ENCODE results near the gene PRSS2.

PRSS2 gene

DNA sequence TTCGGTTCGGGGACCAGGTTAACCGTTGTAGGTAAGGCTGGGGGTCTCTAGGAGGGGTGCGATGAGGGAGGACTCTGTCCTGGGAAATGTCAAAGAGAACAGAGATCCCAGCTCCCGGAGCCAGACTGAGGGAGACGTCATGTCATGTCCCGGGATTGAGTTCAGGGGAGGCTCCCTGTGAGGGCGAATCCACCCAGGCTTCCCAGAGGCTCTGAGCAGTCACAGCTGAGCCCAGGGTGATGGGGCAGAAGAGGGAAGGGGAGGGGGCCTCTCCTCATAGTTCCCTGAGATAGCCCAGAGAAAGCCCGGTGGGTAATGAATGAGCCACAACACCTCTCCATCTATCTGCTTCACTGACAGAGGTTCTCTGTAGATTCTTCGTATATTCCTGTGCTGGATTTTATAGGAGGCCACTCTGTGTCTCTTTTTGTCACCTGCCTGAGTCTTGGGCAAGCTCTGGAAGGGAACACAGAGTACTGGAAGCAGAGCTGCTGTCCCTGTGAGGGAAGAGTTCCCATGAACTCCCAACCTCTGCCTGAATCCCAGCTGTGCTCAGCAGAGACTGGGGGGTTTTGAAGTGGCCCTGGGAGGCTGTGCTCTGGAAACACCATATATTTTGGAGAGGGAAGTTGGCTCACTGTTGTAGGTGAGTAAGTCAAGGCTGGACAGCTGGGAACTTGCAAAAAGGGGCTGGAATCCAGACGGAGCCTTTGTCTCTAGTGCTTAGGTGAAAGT lies 16.4 kb downstream of the PRSS2 start:
- DNase-seq (ENCODE audit: low read depth) = no peak

DNA sequence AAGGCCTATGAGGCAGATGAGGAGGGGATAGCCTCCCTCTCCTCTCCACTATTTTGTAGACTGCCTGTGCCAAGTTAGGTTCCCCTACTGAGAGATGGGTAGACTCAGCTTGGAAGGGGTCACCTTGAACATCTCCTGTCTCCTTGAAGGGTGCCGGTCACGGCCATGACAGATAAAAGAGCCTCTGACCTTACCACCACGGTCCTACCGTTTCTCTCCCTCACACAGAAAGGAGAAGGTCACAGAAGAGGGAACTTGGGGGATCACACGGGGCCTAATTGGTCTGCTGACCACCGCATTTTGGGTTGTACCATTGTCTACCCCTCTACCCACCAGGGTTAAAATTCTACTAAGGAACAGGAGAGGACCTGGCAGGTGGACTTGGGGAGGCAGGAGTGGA lies 17.0 kb downstream of the PRSS2 start:
- no peak for DNase-seq (ENCODE audit: low read depth)

- no peak for DNase-seq (ENCODE audit: low read depth)
Measured at GRCh38 chr7:142788303-142789289, 17.8 kb downstream of the PRSS2 start.

DNA sequence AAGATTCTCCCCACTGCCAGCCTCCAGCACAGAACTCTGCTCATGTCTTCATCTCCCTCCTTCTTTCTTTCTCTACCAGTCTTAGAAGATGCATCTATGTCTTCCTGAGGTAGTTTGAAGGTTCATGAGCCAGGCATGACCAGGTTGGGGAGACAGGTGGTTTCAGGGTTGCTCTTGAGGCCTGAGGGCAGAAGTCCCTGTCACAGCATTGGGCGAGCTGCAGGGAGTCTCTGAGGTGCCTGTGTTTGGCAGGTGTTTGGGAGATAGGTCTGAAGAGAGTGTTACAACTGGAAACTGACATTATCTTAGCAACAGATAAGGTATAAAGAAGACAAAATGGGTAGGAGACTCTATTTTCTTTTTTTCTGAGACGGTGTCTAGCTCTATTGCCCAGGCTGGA lies 18.7 kb downstream of the PRSS2 start:
- no peak for DNase-seq (ENCODE audit: low read depth)

- no peak for DNase-seq (ENCODE audit: low read depth)
Measured at GRCh38 chr7:142790056-142790455, 19.3 kb downstream of the PRSS2 start.

DNA sequence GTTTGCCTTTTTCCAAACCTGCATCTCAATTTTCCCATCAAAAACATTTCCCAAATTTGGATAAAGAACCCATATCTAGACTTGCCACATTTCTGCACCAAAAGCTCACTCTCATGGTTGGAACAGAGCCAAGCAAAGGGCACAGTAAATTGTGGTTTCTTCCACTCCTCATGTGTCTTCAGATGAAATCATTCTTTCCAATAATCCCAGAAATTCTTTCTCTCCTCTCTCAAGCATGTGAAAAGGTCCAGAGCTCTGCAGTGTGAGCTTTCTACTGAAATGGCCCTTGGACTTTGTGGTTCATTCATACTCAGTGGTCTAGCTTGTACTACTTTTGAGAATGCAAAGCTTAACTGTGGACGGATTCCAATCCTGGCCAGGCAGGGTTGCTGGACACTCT lies 19.8 kb downstream of the PRSS2 start:
- peak; percentile 32 for DNase-seq (ENCODE audit: low read depth)

DNA sequence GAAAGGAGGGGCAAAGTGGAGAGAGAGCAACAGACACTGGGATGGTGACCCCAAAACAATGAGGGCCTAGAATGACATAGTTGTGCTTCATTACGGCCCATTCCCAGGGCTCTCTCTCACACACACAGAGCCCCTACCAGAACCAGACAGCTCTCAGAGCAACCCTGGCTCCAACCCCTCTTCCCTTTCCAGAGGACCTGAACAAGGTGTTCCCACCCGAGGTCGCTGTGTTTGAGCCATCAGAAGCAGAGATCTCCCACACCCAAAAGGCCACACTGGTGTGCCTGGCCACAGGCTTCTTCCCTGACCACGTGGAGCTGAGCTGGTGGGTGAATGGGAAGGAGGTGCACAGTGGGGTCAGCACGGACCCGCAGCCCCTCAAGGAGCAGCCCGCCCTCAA lies 20.7 kb downstream of the PRSS2 start:
- no peak for DNase-seq (ENCODE audit: low read depth)

DNA sequence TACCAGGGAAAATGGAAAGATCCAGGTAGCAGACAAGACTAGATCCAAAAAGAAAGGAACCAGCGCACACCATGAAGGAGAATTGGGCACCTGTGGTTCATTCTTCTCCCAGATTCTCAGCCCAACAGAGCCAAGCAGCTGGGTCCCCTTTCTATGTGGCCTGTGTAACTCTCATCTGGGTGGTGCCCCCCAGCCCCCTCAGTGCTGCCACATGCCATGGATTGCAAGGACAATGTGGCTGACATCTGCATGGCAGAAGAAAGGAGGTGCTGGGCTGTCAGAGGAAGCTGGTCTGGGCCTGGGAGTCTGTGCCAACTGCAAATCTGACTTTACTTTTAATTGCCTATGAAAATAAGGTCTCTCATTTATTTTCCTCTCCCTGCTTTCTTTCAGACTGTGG lies 21.4 kb downstream of the PRSS2 start:
- no peak for DNase-seq (ENCODE audit: low read depth)

- no peak for DNase-seq (ENCODE audit: low read depth)
Measured at GRCh38 chr7:142792593-142792992, 21.8 kb downstream of the PRSS2 start.

GRCh38 chr7:142793156-142793555 lies 22.4 kb downstream of the PRSS2 start:
- DNase-seq (ENCODE audit: low read depth) = peak; percentile 42

DNA sequence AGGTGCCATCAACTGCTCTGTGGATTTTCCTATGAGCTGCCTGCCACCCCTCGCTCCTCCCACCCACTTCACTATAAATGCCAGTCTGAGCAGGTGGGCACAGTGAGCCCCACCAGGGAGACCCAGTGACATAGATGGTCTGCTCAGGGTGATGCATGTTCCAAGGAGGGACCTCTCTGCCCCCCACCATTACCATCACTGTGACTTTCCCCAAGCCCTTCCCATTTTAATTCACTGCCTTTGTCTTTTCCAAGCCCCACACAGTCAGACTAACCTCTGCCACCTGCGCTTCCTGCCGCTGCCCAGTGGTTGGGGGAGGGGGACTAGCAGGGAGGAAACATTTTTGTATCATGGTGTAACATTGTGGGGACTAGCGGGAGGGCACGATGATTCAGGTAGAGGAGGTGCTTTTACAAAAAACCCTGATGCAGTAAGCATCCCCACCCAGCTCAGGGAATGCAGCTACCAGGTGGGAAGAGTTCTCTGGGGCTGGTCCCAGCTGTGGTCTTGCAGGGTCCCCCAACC lies 24.6 kb downstream of the PRSS2 start:
- DNase-seq (ENCODE audit: low read depth) = no peak

DNA sequence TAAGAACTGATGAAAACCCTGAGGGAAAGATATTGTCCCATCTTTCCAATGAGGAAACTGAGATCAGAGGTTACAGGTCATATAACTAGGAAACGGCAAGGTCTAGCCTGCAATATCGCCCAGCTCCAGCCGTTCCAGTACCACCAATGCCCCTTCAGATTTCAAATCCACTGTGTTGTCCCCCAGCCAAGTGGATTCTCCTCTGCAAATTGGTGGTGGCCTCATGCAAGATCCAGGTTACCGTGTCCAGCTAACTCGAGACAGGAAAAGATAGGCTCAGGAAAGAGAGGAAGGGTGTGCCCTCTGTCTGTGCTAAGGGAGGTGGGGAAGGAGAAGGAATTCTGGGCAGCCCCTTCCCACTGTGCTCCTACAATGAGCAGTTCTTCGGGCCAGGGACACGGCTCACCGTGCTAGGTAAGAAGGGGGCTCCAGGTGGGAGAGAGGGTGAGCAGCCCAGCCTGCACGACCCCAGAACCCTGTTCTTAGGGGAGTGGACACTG lies 25.3 kb downstream of the PRSS2 start:
- DNase-seq (ENCODE audit: low read depth) = no peak

GRCh38 chr7:142796501-142797390 lies 26.0 kb downstream of the PRSS2 start:
- no peak for DNase-seq (ENCODE audit: low read depth)

DNA sequence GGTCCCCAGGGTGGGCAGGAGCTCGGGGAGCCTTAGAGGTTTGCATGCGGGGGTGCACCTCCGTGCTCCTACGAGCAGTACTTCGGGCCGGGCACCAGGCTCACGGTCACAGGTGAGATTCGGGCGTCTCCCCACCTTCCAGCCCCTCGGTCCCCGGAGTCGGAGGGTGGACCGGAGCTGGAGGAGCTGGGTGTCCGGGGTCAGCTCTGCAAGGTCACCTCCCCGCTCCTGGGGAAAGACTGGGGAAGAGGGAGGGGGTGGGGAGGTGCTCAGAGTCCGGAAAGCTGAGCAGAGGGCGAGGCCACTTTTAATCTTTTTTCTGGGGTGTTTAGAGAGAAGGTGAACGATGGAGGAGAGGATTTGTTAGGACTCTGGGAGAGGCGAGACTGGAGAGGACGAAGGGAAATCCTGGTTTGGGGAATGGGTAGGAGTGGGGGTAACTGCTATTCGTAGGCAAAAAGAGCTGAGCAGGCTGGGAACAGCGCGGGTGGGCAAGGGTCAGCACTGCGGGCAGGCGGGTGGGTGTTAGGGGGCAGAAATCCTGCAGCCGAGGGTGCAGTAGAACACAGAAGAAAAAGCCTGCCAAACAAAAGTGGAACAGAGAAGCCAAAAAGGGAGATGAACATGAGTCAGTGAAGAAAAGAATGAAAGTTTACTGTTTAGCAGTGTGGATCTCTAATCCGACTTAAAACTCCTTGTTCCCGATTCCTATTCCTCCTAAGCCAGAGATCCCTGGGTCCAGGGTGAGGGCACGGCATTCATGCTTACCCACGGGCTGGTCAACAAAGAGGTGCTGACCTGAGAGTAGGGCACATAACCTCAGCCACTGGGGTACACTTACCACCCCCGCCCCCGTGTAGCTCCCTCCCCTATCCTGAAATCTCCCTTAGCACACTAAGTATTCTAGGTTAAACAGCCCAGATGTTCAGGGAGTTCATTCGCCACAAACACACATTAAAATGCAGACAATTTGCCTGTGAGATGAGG lies 26.9 kb downstream of the PRSS2 start:
- no peak for DNase-seq (ENCODE audit: low read depth)

DNA sequence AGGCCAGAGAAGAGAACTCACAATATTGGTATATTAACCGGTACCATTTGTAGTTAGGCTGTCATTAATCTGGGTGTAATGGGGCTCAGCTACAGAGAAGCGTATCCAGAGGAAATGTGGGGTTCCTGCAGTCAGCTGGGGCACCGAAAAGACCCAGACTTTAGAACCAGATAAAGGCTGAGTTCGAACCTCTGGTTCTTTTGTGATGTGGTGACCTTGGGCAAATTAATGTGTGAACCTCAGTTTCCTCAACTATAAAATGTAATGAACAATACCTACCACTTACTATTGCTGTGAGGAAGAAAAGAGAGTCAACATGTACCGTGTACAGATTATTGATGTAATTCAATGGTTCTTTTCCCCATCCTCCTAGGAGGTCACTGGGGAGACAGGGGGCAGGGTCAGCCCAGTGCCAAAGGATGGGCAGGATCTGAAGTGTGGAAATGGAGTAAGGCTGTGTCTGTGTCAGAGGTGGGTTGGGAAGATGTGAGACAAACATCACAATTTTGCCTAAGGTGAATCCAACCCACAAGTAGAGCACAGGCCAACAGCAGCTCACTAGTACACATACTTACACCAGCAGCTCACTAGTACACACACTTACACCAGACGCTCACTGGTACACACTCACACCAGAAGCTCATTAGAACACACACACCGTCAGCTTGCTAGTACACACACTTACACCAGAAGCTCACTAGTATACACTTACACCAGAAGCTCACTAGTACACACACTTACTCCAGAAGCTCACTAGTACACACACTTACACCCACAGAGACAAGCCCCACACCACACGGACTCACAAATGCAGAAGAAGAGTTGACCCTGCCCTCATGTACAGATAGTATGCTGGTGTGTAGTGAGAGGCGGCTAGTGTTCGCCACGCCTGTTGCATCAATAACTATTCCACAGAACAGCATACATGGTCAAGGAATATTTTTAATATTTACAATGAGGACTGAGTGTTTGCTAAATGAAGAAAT lies 28.0 kb downstream of the PRSS2 start:
- no peak for DNase-seq (ENCODE audit: low read depth)

DNA sequence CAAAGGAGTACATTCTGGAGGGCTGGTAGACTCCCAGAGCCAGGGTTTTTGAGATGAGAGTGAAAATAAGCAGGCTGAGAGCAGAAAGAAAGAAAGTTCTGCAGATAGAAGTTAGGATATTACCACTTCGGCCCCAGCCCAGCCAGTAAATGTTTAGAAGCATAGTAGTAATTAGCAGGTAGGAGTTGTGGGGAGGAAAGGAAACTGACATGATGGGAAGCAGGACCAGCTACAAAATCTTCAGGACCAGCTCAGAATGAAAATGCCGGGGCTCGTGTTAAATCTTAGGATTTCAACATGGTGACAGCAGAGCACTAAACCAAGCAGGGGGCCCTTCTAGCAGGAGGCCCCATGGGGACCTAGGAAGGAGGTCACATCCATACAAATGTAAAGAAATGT lies 28.7 kb downstream of the PRSS2 start:
- DNase-seq (ENCODE audit: low read depth) = no peak

DNA sequence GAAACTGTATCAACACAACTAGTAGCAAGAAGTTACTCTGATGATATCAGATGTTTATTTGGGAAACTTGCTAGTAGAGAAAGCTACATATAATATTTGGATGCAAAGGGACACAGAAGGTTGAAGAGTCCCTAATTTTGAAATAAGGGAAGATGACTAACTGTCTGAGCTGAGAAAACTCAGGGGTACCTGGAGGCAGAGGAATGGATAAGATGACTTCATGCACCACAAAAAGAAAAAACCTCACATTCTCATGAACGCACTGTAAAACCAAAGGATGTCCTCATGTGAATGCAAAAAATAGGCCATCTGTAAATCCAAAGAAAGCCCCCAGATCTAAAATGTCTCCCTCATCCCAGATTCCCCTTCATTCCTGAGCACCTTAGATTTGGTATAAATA lies 29.3 kb downstream of the PRSS2 start:
- DNase-seq (ENCODE audit: low read depth) = no peak

- DNase-seq (ENCODE audit: low read depth) = no peak
Measured at GRCh38 chr7:142800699-142801260, 30.0 kb downstream of the PRSS2 start.
